SK-N-SH treated with all-trans-retinoic acid at 6 μM for 48 hours (cell line): ENCODE data around the gene WDR77.

Experiments used
- ATAC-seq: fragments of 200-7000 bp; cut with Tn5 transposase; 3 replicates; pipeline ENCODE4 v1.9.1; 2020; ENCODE audit warnings: mild to moderate bottlenecking, moderate library complexity
- ARNTL ChIP-seq: fragments of 450-650 bp; formaldehyde crosslinking; IDR thresholded peaks from 2 replicates; pipeline ENCODE4 v1.5.0; 2020; ENCODE audit warnings: low read depth, mild to moderate bottlenecking, moderate library complexity, borderline replicate concordance
- BACH2 ChIP-seq: fragments of 250-450 bp; sonication (Bioruptor Pico); IDR thresholded peaks from 2 replicates; pipeline ENCODE4 v1.9.0; 2021; ENCODE audit warnings: mild to moderate bottlenecking, borderline replicate concordance
- CSDC2 ChIP-seq: fragments of 250-450 bp; sonication (Bioruptor Pico); IDR thresholded peaks from 2 replicates; pipeline ENCODE4 v1.5.0; 2020; ENCODE audit warnings: mild to moderate bottlenecking, moderate library complexity
- ESRRG ChIP-seq: fragments of 250-450 bp; sonication (Bioruptor Pico); IDR thresholded peaks from 2 replicates; pipeline ENCODE4 v1.6.1; 2021; ENCODE audit warnings: mild to moderate bottlenecking
- GLIS3 ChIP-seq: fragments of 250-450 bp; sonication (Bioruptor Pico); IDR thresholded peaks from 2 replicates; pipeline ENCODE4 v1.5.0; 2020; ENCODE audit warnings: mild to moderate bottlenecking, moderate library complexity
- ISL1 ChIP-seq: fragments of 250-450 bp; sonication (Bioruptor Pico); IDR thresholded peaks from 2 replicates; pipeline ENCODE4 v2.1.2; 2022; ENCODE audit warnings: mild to moderate bottlenecking, moderate library complexity
- OSR1 ChIP-seq: fragments of 250-450 bp; sonication (Bioruptor Pico); IDR thresholded peaks from 2 replicates; pipeline ENCODE4 v1.8.0; 2022; ENCODE audit warnings: moderate library complexity, mild to moderate bottlenecking, inconsistent platforms
- PPARA ChIP-seq: fragments of 250-450 bp; sonication (Bioruptor Pico); IDR thresholded peaks from 2 replicates; pipeline ENCODE4 v1.5.0; 2020; ENCODE audit warnings: mild to moderate bottlenecking, borderline replicate concordance
- RARB ChIP-seq: fragments of 250-450 bp; sonication (Bioruptor Pico); IDR thresholded peaks from 2 replicates; pipeline ENCODE4 v1.8.0; 2021; ENCODE audit warnings: mild to moderate bottlenecking, moderate library complexity
- SNAI2 ChIP-seq: fragments of 250-450 bp; sonication (Bioruptor Pico); IDR thresholded peaks from 2 replicates; pipeline ENCODE4 v1.5.0; 2020; ENCODE audit warnings: mild to moderate bottlenecking, moderate library complexity
- TCF4 ChIP-seq: fragments of 250-450 bp; sonication (Bioruptor Pico); IDR thresholded peaks from 2 replicates; pipeline ENCODE4 v1.8.0; 2021; ENCODE audit warnings: mild to moderate bottlenecking, moderate library complexity, borderline replicate concordance
- TOX ChIP-seq: fragments of 250-450 bp; sonication (Bioruptor Pico); IDR thresholded peaks from 2 replicates; pipeline ENCODE4 v1.8.0; 2021; ENCODE audit warnings: mild to moderate bottlenecking, moderate library complexity, borderline replicate concordance
- ZC3H10 ChIP-seq: fragments of 250-450 bp; sonication (Bioruptor Pico); IDR thresholded peaks from 2 replicates; pipeline ENCODE4 v1.5.1; 2021; ENCODE audit warnings: mild to moderate bottlenecking, moderate library complexity
- ZFP3 ChIP-seq: fragments of 250-450 bp; sonication (Bioruptor Pico); IDR thresholded peaks from 2 replicates; pipeline ENCODE4 v1.5.0; 2020; ENCODE audit warnings: mild to moderate bottlenecking, moderate library complexity
- ZFP30 ChIP-seq: fragments of 450-650 bp; formaldehyde crosslinking; IDR thresholded peaks from 2 replicates; pipeline ENCODE4 v1.5.0; 2022; ENCODE audit warnings: mild to moderate bottlenecking, moderate library complexity
- ZNF565 ChIP-seq: fragments of 450-650 bp; formaldehyde crosslinking; conservative IDR thresholded peaks from 2 replicates; pipeline ENCODE4 v1.5.0; 2020; ENCODE audit warnings: low read depth, mild to moderate bottlenecking, moderate library complexity
- ZNF70 ChIP-seq: fragments of 450-650 bp; formaldehyde crosslinking; IDR thresholded peaks from 2 replicates; pipeline ENCODE4 v1.5.0; 2020; ENCODE audit warnings: mild to moderate bottlenecking, moderate library complexity
- ZNF8 ChIP-seq: fragments of 450-650 bp; formaldehyde crosslinking; IDR thresholded peaks from 2 replicates; pipeline ENCODE4 v1.5.0; 2020; ENCODE audit warnings: mild to moderate bottlenecking, moderate library complexity
- TF ChIP-seq, protein P1 (sequence below): fragments of 250-450 bp; sonication (Bioruptor Pico); IDR thresholded peaks from 2 replicates; pipeline ENCODE4 v1.5.0; 2020; ENCODE audit warnings: mild to moderate bottlenecking, moderate library complexity
- TF ChIP-seq, protein P2 (sequence below): fragments of 250-450 bp; sonication (Bioruptor Pico); IDR thresholded peaks from 2 replicates; pipeline ENCODE4 v1.5.1; 2021; ENCODE audit warnings: mild to moderate bottlenecking, moderate library complexity
- TF ChIP-seq, protein P3 (sequence below): fragments of 250-450 bp; sonication (Bioruptor Pico); IDR thresholded peaks from 2 replicates; pipeline ENCODE4 v1.8.0; 2020; ENCODE audit warnings: mild to moderate bottlenecking, moderate library complexity, borderline replicate concordance
- TF ChIP-seq, protein P4 (sequence below): fragments of 250-450 bp; sonication (Bioruptor Pico); IDR thresholded peaks from 2 replicates; pipeline ENCODE4 v1.5.1; 2020; ENCODE audit warnings: low read depth, mild to moderate bottlenecking, moderate library complexity

The WDR77 gene

DNA sequence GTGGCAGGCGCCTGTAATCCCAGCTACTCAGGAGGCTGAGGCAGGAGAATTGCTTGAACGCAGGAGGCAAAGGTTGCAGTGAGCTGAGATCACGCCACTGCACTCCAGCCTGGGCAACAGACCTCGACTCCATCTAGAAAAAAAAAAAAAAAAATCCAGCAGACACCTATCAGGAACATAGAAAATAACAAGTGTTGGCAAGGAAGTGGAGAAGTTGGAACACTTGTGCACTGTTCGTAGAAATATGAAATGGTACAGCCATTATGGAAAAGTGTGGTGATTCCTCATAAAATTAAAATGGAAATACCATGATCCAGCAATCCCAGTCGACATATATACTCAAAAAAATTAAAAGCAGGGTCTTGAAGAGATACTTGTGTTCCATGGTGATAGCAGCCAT, 12.7 kb upstream of the WDR77 start:
- ATAC-seq = no peak
- no peak for TF ChIP-seq BACH2 (CRISPR knock-in tag)
- TF ChIP-seq, protein P1, sequence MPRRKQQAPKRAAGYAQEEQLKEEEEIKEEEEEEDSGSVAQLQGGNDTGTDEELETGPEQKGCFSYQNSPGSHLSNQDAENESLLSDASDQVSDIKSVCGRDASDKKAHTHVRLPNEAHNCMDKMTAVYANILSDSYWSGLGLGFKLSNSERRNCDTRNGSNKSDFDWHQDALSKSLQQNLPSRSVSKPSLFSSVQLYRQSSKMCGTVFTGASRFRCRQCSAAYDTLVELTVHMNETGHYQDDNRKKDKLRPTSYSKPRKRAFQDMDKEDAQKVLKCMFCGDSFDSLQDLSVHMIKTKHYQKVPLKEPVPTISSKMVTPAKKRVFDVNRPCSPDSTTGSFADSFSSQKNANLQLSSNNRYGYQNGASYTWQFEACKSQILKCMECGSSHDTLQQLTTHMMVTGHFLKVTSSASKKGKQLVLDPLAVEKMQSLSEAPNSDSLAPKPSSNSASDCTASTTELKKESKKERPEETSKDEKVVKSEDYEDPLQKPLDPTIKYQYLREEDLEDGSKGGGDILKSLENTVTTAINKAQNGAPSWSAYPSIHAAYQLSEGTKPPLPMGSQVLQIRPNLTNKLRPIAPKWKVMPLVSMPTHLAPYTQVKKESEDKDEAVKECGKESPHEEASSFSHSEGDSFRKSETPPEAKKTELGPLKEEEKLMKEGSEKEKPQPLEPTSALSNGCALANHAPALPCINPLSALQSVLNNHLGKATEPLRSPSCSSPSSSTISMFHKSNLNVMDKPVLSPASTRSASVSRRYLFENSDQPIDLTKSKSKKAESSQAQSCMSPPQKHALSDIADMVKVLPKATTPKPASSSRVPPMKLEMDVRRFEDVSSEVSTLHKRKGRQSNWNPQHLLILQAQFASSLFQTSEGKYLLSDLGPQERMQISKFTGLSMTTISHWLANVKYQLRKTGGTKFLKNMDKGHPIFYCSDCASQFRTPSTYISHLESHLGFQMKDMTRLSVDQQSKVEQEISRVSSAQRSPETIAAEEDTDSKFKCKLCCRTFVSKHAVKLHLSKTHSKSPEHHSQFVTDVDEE = no peak
- no peak for TF ChIP-seq OSR1
- TF ChIP-seq CSDC2 (CRISPR knock-in tag) = no peak
- no peak for TF ChIP-seq ZNF8
- no peak for TF ChIP-seq ZFP3
- no peak for TF ChIP-seq SNAI2 (CRISPR knock-in tag)
- TF ChIP-seq, protein P2, sequence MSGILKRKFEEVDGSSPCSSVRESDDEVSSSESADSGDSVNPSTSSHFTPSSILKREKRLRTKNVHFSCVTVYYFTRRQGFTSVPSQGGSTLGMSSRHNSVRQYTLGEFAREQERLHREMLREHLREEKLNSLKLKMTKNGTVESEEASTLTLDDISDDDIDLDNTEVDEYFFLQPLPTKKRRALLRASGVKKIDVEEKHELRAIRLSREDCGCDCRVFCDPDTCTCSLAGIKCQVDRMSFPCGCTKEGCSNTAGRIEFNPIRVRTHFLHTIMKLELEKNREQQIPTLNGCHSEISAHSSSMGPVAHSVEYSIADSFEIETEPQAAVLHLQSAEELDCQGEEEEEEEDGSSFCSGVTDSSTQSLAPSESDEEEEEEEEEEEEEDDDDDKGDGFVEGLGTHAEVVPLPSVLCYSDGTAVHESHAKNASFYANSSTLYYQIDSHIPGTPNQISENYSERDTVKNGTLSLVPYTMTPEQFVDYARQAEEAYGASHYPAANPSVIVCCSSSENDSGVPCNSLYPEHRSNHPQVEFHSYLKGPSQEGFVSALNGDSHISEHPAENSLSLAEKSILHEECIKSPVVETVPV (CRISPR knock-in tag) = no peak
- no peak for TF ChIP-seq ZNF70 (CRISPR knock-in tag)
- TF ChIP-seq TOX (CRISPR knock-in tag) = no peak
- TF ChIP-seq TCF4 = no peak
- TF ChIP-seq PPARA (CRISPR knock-in tag) = no peak
- TF ChIP-seq, protein P3, sequence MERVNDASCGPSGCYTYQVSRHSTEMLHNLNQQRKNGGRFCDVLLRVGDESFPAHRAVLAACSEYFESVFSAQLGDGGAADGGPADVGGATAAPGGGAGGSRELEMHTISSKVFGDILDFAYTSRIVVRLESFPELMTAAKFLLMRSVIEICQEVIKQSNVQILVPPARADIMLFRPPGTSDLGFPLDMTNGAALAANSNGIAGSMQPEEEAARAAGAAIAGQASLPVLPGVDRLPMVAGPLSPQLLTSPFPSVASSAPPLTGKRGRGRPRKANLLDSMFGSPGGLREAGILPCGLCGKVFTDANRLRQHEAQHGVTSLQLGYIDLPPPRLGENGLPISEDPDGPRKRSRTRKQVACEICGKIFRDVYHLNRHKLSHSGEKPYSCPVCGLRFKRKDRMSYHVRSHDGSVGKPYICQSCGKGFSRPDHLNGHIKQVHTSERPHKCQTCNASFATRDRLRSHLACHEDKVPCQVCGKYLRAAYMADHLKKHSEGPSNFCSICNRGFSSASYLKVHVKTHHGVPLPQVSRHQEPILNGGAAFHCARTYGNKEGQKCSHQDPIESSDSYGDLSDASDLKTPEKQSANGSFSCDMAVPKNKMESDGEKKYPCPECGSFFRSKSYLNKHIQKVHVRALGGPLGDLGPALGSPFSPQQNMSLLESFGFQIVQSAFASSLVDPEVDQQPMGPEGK (CRISPR knock-in tag) = no peak
- TF ChIP-seq ARNTL (CRISPR knock-in tag) = no peak
- no peak for TF ChIP-seq ZNF565
- no peak for TF ChIP-seq GLIS3 (CRISPR knock-in tag)

DNA sequence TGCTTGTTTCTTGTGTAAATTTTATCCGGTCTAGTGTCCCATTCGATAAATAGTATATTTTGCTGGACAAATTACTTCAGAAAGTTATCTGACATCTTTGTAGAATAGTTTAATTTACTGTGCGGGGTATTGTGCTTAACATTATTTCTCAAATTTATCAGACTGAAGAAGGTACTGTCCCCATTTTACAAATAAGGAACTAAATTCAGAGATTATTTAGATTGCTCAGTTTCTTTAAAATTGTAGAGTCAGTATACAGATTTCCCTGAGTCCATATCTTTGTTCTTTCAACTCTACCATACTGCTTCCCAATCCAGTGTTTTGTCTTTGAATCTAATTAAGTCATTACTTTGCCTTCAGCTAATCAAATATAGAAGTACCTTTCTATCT, 6.6 kb upstream of the WDR77 start:
- TF ChIP-seq ZFP30 (no peak), OSR1 (no peak), ESRRG (CRISPR knock-in tag) (no peak), TOX (CRISPR knock-in tag) (no peak), ZNF565 (no peak), ISL1 (CRISPR knock-in tag) (no peak), ZC3H10 (CRISPR knock-in tag) (no peak), CSDC2 (CRISPR knock-in tag) (no peak), RARB (CRISPR knock-in tag) (no peak), PPARA (CRISPR knock-in tag) (no peak), SNAI2 (CRISPR knock-in tag) (no peak), ZNF70 (CRISPR knock-in tag) (no peak), GLIS3 (CRISPR knock-in tag) (no peak), BACH2 (CRISPR knock-in tag) (no peak), ARNTL (CRISPR knock-in tag) (no peak)
- TF ChIP-seq, protein P4, sequence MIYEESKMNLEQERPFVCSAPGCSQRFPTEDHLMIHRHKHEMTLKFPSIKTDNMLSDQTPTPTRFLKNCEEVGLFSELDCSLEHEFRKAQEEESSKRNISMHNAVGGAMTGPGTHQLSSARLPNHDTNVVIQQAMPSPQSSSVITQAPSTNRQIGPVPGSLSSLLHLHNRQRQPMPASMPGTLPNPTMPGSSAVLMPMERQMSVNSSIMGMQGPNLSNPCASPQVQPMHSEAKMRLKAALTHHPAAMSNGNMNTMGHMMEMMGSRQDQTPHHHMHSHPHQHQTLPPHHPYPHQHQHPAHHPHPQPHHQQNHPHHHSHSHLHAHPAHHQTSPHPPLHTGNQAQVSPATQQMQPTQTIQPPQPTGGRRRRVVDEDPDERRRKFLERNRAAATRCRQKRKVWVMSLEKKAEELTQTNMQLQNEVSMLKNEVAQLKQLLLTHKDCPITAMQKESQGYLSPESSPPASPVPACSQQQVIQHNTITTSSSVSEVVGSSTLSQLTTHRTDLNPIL (CRISPR knock-in tag) = no peak
- TF ChIP-seq, protein P1 = no peak
- no peak for ATAC-seq
